Gastrocnemius medialis (tissue), 4 donors: ENCODE measurements around the gene HES4.

Experiments
- POLR2A ChIP-seq, 2 donors: fragments of 450-650 bp; IDR thresholded peaks; one replicate each; pipeline ENCODE4 v1.6.1; 2017; ENCODE audit warnings: antibody characterized with exemption in 2 of 2, mild to moderate bottlenecking in 2 of 2, moderate library complexity in 2 of 2
- TF ChIP-seq, protein P1 (sequence below), 5 experiments: fragments of 450-650 bp in 3 of 5; fragments of 200-600 bp in 2 of 5; sonication (generic) in 2 of 5; IDR thresholded peaks in 4 of 5; conservative IDR thresholded peaks in 1 of 5; 1 replicate in 4 of 5; 2 replicates in 1 of 5; pipeline ENCODE4 v1.5.1; 2016 to 2019; ENCODE audit warnings: antibody characterized with exemption in 5 of 5, mild to moderate bottlenecking in 3 of 5, moderate library complexity in 3 of 5

DNA sequence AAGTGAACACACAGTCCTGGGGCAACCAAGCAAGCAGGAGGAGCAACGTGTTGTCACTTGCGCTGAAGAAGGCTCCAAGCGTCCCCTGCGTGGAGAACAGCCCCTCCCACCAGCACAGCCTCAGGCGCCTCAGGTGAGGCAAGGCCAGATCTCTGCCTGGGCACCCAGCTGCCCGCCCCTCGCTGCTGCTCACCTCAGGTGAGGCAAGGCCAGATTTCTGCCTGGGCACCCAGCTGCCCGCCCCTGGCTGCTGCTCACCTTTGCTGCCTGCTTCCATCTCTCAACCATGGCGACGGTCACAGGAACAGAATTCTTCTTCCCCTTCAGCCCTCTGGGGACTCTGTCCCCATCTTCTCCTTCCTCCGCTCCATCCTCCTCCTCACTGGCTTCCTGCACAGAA lies 43.3 kb downstream of the HES4 start:
- TF ChIP-seq, protein P1, sequence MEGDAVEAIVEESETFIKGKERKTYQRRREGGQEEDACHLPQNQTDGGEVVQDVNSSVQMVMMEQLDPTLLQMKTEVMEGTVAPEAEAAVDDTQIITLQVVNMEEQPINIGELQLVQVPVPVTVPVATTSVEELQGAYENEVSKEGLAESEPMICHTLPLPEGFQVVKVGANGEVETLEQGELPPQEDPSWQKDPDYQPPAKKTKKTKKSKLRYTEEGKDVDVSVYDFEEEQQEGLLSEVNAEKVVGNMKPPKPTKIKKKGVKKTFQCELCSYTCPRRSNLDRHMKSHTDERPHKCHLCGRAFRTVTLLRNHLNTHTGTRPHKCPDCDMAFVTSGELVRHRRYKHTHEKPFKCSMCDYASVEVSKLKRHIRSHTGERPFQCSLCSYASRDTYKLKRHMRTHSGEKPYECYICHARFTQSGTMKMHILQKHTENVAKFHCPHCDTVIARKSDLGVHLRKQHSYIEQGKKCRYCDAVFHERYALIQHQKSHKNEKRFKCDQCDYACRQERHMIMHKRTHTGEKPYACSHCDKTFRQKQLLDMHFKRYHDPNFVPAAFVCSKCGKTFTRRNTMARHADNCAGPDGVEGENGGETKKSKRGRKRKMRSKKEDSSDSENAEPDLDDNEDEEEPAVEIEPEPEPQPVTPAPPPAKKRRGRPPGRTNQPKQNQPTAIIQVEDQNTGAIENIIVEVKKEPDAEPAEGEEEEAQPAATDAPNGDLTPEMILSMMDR (IDR thresholded peaks at IDR 0.05 in 4 of 5, conservative IDR thresholded peaks at IDR 0.05 in 1 of 5), result no peak
- TF ChIP-seq POLR2A (IDR thresholded peaks at IDR 0.05), result no peak
